Erythroblast (primary cell): ENCODE results near the gene CSH1.

ENCODE experiments used
- GATA1 ChIP-seq: IDR thresholded peaks from 2 replicates; pipeline ENCODE4 v1.6.1; 2011; ENCODE audit warnings: low read depth, mild to moderate bottlenecking, control low read depth, low read length, moderate library complexity
- POLR2A ChIP-seq: IDR thresholded peaks from 2 replicates; pipeline ENCODE4 v1.6.1; 2011; ENCODE audit warnings: mild to moderate bottlenecking, low read length

DNA sequence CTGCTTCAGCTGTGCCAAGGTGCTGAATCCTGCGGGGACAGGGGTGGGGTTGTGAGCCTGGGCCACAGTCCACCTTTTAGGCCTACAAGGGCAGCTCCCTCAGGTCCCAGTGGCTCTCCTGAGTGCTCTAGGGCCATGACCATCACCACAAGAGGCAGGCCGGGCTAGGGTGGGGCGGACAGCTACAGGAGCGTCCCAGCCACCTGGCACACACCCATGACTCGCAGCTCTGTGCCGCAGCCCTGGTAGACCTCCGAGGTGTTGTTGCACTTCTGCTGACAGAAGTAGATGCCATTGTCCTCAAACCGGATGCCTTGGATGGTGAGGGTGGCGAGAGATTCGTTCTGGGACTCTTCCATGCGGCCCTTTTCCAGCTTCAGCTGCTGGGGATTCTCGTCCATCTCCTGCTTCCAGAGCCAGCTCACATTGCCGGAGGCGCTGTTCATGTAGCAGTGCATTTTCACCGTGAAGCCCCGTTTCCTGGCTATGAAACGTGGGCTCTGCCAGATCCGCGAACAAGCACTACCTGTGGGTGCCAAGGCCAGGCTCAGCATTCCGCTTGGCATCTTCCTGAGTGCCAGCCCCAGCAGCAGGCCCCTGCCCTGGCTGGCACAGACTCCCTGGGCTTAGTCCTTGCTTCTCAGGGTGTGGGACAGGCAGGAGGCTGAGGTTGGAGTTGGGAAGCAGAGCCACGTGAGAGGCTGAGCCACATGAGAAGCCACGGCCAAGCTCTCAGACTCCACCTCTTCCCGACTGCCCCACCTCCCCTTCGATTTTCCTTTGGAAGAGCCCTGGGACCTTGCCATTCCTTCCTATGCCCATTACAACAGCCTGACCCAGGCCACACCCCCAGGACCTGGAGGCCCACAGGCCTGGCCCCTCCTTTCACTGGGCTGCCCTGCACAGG is 33.7 kb upstream of the CSH1 start:
- no peak for TF ChIP-seq POLR2A
- no peak for TF ChIP-seq GATA1
